Measurements from ENCODE around the gene KLHL29. TPM values are rescaled to one million over a fixed set of nuclear protein-coding genes. Genes with fewer than 3 reads are reported as not detected.

The KLHL29 gene
- total RNA-seq, 1 donor from 2014 or later: 8.4 TPM

DNA sequence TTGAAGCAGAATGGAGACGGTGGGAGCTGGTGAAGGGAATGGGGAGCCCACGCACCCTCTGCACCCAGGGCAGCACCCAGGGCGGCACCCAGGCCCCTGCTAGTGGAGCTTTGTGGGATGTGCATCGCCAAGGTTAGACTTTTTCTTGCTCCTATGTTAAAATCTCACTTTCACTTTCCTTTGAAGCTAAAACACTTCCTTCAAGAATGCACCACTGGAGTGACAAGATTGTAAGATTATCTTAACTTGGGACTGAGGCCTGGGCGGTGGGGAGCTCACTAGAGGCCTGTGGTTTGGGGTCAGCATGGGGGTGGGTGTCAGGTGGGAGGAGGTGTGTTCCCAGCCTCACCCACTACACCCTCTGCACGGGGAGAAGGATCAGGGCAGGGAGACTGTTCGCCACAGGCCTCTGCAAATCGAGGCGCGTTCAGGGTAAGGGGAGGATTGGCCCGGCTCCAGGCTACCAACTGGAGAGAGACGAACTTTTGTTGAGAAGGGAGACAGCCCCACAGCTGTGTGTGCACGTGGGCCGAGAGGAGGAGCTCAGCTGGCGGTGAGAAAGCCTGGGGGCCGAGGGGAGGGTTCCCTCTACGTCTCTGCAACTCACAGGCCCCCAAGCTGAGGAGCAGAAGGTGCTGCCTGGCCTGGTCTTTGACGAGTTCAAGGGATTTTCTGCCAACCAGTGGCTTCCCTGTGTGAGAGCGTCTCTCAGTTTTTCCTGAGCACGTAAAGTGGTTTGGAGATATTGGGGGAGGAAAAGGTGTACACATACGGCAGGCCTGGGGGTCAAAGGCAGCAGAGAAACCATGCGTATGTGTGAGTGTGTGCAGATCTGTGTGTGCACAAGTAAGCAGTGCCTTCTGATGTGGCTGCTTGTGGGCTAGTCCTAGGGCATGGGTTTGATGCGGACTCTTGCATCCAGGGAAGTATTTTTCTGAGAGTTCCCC is 147.7 kb downstream of the KLHL29 start:
- peak; percentile 95 for DNase-seq

DNA sequence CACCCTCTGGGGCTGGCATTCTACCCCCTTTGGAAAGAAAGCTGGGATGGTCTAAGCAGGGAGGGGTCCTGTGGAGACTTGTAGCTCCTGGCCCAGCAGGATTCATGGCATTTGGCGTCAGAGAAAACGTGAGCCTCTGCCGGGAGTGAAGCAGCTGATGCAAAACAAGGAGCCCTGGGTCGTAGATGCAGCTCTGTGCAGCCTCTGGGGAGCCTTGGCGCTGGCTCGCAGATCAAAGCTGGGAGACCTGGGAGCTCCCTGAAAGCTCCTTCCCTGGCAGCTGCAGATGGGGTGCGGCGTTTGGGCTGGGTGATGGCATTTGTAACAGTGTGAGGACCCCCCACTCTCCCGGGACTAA is 148.3 kb downstream of the KLHL29 start:
- peak; percentile 68 for DNase-seq

DNA sequence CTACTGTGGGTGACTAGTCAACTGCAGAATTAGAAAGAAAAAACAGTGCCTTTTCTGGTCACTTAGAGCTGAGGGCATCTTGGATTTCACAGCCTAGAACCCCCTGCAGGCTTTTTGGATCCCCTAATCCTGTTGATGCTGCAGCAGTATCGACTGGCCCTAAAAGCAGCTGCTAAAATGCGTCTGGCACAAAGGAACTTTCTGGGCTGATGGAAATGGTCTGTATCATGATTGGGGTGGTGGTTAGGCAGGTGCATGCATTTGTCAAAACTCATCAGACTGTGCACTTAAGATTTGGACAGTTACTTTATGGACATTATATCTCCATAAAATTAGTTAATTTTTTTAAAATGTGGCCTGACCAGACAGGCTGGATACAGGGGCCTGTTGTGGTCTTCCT is 149.8 kb downstream of the KLHL29 start:
- peak; percentile 88 for DNase-seq

DNA sequence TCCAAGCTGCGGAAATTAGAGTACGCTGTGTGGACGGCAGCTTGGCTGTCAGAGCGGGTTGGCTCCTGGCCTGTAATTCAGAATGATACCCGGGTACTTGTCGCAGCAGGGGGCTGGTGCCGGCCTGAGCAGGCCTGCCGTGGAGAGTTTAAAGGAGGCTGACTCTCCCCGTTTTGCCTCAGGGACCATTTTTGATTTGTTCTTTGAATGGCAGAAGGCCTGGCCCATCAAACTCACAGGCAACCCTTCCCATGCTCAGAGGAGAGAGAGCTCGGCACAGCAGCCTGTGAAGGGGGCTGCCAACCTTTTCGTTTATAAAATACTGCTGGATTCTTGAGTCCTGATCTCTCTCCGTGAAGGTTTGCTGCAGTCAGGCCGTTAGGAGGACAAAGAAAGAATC is 151.3 kb downstream of the KLHL29 start:
- no peak for DNase-seq

DNA sequence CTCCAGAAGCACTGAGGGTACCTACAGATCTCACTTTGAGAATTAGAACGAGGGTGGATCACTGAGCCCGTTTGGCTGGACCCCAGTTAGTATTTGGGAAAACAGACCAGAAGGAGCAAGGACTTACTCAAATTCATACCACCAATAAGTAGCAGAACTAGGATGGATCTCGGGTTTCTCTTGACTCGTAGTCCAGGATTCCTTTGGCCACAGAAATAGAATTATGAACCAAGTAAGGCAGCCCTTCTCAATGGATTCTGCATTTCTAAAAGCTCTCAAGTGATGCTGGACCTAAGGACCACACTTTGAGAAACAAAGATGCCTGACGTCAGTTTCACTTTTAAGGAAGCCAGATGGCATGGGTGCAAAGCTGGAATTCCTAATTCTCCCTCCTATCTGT is 153.0 kb downstream of the KLHL29 start:
- DNase-seq: no peak

DNA sequence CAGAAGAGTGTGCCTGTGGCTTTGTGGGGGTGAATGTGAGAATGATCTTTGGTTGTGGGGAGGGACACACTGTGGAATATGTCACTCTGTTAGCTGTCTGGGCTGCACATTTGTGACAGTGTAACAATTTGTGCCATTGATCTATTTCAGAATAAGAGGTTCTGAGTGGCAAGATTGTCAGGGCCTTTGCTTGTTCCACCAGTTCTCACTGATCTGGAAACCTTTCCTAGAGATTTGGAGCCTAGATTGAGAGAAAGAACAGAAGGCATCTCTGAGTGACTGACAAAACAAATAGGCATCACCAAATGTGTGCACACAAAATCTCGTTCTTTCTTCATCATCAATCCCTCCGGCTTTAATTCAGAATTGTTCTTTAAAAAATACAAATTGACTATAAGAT is 153.6 kb downstream of the KLHL29 start:
- DNase-seq: no peak

DNA sequence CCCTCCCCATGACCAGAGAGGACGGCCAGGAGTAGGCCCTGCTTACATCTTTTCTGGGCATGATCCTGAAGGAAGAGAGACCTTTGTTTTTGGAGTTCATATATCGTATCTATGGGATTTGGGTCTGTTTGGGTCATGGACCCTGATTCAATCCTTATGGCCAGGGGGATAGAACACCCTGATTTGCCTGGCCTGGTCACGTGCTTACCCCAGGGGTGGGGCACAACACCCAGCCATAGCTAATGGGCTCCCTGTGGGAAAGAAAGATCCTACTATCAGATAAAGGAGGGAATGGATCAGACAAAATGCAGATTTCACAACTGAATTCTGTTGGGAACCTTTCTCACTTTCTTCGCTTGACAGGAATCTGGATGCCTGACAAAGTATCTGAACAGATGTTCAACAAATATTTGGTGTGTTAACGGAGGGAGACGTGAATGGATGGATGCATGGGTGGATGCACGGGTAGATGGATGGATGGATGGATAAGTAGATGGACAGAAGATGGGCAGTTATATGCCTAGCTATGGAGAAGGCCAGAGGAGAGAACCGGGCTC is 155.9 kb downstream of the KLHL29 start:
- peak; percentile 66 for DNase-seq

DNA sequence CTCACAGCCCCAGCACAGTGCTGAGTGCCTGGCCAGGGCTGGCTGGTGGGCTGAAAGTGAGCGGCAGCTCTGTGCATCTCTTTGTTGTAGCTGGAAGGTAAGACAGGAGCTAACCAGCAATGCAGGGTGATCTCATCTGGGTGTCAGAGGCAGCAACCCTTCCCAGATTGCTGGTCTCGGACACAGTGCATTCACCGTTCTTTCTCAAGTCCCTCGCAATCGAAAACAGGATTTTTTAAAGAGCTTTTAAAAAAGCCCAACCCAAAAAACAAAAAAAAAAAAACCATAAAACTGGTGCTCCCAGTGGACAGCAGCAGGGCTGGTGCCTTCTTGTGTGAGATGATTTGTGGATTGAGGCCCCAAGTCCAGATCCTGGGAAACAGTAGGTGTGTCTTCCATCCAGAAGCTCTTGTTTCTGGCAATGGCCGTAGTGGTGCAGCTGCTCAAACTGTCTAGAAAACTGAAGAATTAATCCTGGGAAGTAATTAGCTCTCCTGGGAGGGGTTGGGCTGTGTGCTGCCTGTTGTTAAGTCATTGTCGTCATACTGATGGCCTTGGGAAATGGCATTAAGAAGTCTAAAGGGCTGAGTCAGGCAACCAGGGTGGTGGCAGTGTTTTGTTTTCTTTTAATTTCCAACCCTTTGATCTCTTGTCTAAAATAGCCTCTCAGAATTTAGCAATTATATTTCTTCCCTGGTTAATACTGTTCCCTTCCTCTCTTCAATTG is 156.7 kb downstream of the KLHL29 start:
- peak; percentile 95 for DNase-seq

DNA sequence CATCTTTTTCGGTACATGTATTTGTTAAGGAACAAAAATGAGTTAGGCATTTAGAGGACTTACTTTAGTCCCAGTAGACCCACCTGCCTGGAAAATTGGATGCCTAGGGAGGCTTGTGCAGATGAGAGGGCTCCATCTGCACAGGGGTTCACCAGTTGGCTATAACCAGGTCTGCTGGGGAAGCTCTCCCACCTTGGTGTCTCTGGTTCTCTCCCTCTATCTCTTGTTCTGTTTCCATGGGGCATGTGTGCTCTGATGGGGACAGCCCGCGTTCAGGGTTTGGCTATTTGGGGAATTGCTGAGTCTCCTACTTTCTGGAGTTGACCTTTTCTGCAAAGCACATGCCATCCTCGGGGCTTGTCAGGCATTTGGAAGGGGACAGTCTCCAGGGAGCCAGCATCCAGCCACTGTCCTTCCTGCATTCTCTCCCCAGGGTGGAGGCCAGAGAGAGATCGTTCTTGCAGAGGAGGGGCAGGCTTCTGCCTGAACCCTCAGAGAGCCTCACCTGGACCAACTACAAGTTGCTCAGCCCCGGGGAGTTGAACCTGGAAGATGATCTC is 157.3 kb downstream of the KLHL29 start:
- no peak for DNase-seq

DNA sequence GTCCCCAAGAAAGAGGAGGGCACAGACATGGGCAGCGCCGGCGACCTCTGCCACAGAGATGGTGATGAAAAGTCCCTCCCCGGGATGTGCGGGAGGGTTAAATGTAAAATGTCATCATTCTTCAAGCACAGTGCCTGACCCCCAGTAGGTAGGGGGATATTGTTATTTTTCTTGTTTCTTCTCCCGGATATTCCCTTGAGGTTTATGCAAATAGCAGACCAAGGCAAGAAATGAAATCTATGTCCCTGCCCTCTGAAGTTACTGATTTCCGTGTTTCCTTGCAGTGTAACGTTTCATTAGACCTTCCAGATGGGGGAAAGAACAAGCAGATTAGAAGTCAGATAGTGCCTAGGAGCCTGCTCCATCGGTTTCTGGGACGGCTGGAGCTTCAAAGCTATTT is 158.3 kb downstream of the KLHL29 start:
- no peak for DNase-seq

DNA sequence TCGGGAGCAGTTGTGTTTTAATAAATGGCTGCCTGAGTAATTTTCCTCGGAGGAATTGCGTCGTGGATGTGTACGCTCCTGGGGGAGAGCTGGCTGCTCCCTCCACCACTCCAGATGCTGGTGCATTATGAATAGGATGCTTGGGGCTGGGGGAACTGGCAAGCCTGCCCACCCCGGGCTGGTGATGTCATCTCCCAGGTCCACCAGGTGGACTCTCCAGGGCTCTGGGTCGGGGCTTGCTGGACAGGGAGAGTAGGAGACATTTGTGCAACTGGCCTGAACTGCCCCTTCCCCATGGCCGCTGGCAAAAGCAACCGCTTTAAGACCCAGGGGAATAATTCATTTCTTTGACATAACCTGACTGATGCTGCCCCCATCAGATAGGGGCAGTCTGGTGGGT is 158.7 kb downstream of the KLHL29 start:
- no peak for DNase-seq

DNA sequence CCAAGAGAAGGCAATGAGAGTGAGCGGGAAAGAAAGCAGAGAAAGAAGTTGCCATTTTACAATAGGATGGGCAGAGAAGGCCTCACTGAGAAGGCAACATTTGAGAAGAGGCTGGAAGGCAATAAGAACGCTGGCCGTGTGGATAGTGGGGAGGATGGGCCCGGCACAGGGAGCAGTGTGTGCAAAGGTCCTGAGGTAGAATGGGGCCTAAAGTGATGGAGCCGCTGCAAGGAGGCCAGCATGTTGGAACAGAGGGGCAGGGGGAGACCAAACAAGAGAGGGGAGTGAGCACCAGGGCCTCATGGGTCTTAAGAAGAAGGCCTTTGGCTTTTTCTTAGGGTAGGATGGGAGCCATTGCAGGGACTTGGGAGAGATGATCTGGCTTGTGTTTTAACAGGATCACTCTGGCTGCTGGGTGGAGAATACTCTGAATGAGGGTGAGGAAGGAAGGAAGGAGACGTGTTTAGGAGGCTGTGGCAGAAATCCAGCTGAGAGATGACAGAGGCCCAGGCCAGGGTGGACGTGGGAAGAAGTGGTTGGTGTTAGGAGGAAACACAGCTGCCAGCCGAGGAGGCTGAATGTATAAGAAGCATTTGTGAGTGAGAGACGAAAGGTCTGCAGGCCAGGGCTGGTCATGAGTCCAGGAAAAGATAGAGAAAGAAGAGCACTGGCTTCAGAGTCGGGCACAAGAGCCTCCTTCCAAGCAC is 159.8 kb downstream of the KLHL29 start:
- DNase-seq: no peak

DNA sequence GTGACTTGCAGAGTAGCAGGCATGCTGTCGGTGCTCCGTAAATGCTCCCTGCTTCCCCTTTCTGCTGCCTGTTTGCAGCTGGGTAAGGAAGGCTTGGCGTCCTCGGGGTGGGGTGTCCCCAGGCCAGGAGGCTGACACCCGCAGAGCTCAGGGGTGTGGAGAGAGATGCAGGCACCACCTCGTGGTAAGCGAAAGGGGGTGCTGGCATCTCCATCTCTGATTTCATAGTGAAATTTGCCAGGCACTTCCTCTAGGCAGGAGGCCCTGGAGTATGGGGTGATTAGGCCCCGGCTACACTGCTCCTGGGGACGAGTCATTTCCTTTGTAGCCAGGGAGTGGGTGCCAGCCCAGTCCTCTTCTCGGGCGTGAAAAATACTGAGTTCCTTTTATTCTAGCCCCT is 160.4 kb downstream of the KLHL29 start:
- DNase-seq: no peak

DNA sequence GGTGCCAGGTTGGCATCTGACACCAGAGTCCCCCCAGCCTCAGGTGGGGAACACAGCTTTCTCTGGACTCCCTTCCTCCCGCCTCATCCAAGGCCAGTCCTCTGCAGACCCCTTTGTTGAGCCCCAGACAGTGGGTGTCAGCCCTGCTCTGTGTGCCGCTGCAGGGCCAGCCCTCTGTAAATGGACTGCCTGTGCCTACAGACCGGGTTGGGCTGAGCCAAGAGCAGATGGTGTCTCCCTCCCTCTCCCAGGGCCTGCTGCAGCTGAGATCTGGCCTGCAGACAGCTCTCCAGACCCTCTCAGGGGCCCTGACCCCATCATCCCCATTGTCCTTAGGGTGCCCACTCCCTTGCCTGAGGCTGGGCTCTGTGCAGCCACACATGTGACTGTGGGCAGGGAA is 160.8 kb downstream of the KLHL29 start:
- DNase-seq: peak; percentile 67

DNA sequence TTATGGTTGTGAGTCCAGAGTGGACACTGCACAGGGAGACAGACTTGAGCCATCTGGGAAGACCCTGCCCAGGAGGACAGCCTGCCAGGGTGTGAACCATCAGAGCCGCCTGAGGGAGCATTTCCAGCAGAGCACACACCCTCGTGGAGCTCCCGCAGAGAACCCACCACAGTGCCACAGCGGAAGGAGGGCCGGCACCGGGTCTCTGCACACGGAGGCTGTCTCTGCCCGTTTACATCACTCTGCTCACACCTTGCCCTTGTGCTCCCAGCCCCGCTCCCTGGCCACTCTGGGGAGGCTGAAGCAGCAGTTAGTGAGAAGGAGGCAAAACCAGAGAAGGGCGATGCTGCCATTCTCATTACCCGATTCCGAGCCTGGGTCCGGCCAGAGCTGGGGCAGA is 161.9 kb downstream of the KLHL29 start:
- DNase-seq: no peak

DNA sequence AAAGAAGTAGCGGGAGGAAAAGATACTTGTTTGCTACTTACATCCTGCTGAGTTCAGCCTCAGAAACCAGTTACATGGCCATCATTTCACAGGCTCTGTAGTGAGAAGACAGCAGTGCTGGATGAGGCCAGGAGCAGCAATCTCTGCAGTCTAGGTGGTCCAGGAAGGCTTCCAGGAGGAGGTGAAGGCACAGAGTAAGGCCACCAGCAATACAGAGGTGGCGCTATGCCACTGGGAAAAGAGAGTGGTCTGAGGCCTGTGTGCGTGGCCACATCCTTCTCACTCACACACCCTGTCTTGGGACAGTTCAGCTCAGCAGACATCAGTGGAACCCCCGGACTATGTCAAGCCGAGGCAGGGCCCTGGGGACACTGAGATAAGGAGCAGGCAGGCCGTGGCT is 162.7 kb downstream of the KLHL29 start:
- DNase-seq: no peak

DNA sequence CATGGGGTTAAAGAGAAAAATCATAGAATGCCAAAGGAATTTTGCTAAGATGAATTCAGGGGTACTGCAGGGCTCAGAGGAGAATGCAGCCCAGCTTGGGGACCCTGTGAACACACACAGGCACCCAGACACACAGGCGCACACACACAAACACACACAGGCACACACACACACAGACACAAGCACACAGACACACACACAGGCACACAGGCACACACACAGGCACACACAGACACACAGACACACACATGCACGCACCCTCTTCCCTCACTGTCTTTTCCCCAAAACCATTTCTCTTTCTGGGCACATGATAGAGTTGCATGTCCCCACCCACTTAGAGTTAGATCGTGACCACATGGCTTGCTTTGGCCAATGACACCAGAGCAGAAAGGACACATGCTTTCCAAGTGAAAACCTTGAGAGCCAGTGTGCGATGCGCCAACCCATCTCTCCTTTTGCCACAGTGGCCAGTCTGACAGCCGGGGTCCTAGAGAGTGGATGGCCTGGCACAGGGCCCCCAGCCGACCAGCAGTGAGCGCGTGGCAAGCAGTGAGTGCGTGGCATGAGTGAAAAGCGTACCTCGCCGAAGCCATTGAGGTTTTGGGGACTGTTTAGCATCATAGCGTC is 163.3 kb downstream of the KLHL29 start:
- no peak for DNase-seq

DNA sequence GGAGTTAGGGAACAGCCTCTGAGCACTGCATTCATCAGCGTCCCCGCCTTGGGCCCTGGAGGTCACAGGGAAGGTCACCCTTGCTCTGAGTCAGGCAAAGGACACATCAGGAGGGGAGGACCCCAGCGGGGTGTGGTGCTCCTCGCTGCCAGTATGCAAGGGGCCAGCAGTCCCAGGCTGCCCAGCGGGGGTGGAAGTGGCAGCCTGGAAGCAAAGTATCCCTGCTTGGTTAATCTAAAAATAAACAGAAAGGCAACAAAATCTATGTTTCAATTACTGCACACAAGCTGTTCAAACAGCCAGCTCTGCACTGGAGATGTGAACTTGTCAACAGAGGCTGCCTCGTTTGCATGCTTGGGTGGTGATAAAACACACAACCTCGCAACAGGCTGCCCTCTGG is 164.1 kb downstream of the KLHL29 start:
- no peak for DNase-seq

DNA sequence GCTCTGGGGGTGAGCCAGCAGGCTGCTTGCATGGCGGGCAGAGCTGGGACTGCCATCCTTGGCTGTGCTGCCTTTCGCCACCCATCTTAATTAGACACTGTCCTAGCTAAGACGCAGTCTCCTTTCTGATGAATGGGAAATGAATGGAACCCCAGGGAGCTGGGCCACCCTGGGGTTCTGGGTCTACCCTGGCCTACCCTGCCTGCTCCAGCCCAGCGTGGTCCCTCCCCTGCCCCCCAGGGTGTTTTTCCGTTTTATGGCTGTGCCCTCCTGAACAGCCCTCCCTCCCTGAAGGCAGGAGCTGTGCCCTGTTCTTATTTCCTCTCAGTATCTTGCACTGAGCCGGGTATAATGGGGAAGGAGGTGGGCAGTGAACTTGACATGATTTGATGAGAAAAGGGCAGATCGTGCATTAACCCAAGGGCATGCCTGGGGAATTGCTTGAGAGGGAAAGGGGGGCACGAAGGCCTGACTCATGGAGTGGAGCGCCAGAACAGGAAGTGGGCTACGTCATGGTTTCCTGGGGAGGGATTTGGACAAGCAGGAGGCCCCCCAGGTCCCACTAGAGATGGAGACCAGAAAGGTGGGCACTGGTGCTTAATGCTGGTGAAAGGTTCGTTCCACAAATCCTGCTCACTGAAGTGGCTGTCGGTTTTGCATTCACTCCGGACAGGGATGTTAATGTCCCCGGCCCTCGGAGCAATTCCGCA is 165.0 kb downstream of the KLHL29 start:
- DNase-seq: no peak

DNA sequence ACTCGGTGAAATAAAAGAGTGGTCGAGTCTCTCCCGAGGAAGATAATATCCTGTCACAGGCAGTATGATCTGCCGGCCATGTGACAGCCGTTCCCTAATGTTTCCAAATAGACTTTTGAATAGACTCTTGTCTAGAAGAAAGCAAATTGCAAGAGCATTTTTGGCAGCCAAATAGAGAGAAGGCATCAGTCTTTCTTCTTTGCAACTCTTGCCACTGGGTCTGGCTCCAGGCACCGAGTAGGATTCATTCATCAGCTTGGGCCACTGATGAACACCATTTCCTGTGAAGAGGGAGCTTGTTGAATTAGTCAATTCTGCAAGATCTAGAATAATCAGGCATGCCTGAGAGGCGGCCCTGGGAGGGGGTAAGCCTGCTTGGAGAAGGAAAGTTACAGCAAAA is 165.6 kb downstream of the KLHL29 start:
- DNase-seq: no peak

DNA sequence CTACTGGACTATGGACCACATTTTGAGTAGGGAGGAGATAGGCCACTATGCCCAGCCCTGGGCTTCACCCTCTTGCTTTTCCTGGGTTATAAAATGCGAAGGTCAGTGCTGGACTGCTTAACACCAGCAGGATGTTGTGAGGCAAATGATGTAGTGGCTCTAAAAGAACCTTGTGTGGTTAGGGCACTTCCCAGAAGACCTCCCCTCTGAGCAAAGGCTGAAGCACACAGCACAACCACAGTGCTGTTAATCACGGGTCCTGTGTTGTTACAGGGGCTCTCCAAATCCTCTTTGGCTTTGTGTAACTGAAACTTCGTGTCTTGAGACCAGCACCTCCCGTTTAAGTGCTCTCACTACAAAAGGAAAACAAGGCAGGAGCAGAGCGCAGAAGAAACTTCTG is 166.9 kb downstream of the KLHL29 start:
- no peak for DNase-seq

All from tongue (tissue), 2 donors.